ENCODE results near the gene ALX3.

The ALX3 gene

GRCh38 chr1:110059133-110059863 is 11.2 kb downstream of the ALX3 start:
- H3K4me3 ChIP-seq (ENCODE audit: low read depth, low read length): no peak overlapping the region
- no peak for TF ChIP-seq CTCF (conservative IDR thresholded peaks at IDR 0.05; ENCODE audit: low read depth, low read length)
- DNase-seq (ENCODE audit: low read depth): no peak

GRCh38 chr1:110058591-110058990 is 11.9 kb downstream of the ALX3 start:
- H3K4me3 ChIP-seq (ENCODE audit: low read depth, low read length): no peak overlapping the region
- DNase-seq (ENCODE audit: low read depth): no peak
- TF ChIP-seq CTCF (conservative IDR thresholded peaks at IDR 0.05; ENCODE audit: low read depth, low read length): no peak

- H3K4me3 ChIP-seq (ENCODE audit: low read depth, low read length): no peak overlapping the region
- DNase-seq (ENCODE audit: low read depth): no peak
- TF ChIP-seq CTCF (conservative IDR thresholded peaks at IDR 0.05; ENCODE audit: low read depth, low read length): no peak
Measured at GRCh38 chr1:110057963-110058518, 12.4 kb downstream of the ALX3 start.

GRCh38 chr1:110056776-110057175 is 13.7 kb downstream of the ALX3 start:
- TF ChIP-seq CTCF (conservative IDR thresholded peaks at IDR 0.05; ENCODE audit: low read depth, low read length): no peak
- no peak overlapping the region for H3K4me3 ChIP-seq (ENCODE audit: low read depth, low read length)
- DNase-seq (ENCODE audit: low read depth): peak; percentile 36

GRCh38 chr1:110056285-110056683 is 14.2 kb downstream of the ALX3 start:
- TF ChIP-seq CTCF (conservative IDR thresholded peaks at IDR 0.05; ENCODE audit: low read depth, low read length): no peak
- DNase-seq (ENCODE audit: low read depth): no peak
- no peak overlapping the region for H3K4me3 ChIP-seq (ENCODE audit: low read depth, low read length)

- no peak for TF ChIP-seq CTCF (conservative IDR thresholded peaks at IDR 0.05; ENCODE audit: low read depth, low read length)
- H3K4me3 ChIP-seq (ENCODE audit: low read depth, low read length): no peak overlapping the region
- DNase-seq (ENCODE audit: low read depth): peak; percentile 84
Measured at GRCh38 chr1:110055493-110056284, 14.8 kb downstream of the ALX3 start.
